IMR-90 (cell line): ENCODE results near the gene SRI. TPM values are rescaled to one million over a fixed set of nuclear protein-coding genes. Genes with fewer than 3 reads are reported as not detected.

ENCODE experiments used
- ATAC-seq: fragments of 200-7000 bp; cut with Tn5 transposase; 2 replicates; pipeline ENCODE4 v1.9.1; 2020; ENCODE audit warnings: low read depth, mild to moderate bottlenecking, moderate library complexity
- BruUV-seq: library from RNA; stranded (reverse); fragments of 400-500 nt; replicated peaks from 2 replicates; lab custom pipeline; 2021; lab: Mats Ljungman, UMichigan
- CTCF ChIA-PET: fragments of 300-600 bp; formaldehyde crosslinking; extraction: SDS; loops from one replicate; lab custom pipeline; 2021; ENCODE audit warnings: antibody characterized with exemption; lab: Yijun Ruan, JAX
- POLR2A ChIA-PET: fragments of 300-600 bp; sonication (Branson Sonifier 250); formaldehyde crosslinking; loops from one replicate; lab custom pipeline; 2022; ENCODE audit warnings: antibody characterized with exemption; ENCODE audit not compliant: unreplicated experiment; lab: Charles Lee
- DNase-seq: peaks from one replicate; pipeline ENCODE4 v3.0.0; 2013
- H2AFZ ChIP-seq: replicated peaks from 2 replicates; pipeline ENCODE3; 2013; ENCODE audit warnings: low read length, mild to moderate bottlenecking; ENCODE audit not compliant: poor library complexity
- H2AK5ac ChIP-seq: 2 replicates; pipeline ENCODE4 v1.6.1; 2013; ENCODE audit warnings: low read depth, low read length, inconsistent platforms
- H2AK9ac ChIP-seq: replicated peaks from 2 replicates; pipeline ENCODE3; 2013; ENCODE audit warnings: mild to moderate bottlenecking, low read depth, low read length, moderate library complexity; ENCODE audit not compliant: poor library complexity
- H2BK120ac ChIP-seq: 2 replicates; pipeline ENCODE4 v1.6.1; 2013; ENCODE audit warnings: low read depth, low read length, inconsistent platforms
- H2BK15ac ChIP-seq: 3 replicates; pipeline ENCODE4 v1.6.1; 2013; ENCODE audit warnings: low read depth, low read length, inconsistent platforms
- H2BK20ac ChIP-seq: 2 replicates; pipeline ENCODE4 v1.6.1; 2013; ENCODE audit warnings: low read depth, mild to moderate bottlenecking, inconsistent platforms, low read length, moderate library complexity
- H2BK5ac ChIP-seq: 2 replicates; pipeline ENCODE4 v1.6.1; 2013; ENCODE audit warnings: mild to moderate bottlenecking, low read depth, low read length, inconsistent platforms; ENCODE audit not compliant: poor library complexity, severe bottlenecking
- H3K14ac ChIP-seq: replicated peaks from 2 replicates; pipeline ENCODE4 v1.6.1; 2013; ENCODE audit warnings: low read depth, low read length, inconsistent platforms
- H3K18ac ChIP-seq: 2 replicates; pipeline ENCODE4 v1.6.1; 2013; ENCODE audit warnings: low read depth, low read length, control low read depth
- H3K23ac ChIP-seq: 2 replicates; pipeline ENCODE4 v1.6.1; 2013; ENCODE audit warnings: low read depth, low read length, inconsistent platforms
- H3K27ac ChIP-seq: 2 replicates; pipeline ENCODE4 v1.5.1; 2013; ENCODE audit warnings: mild to moderate bottlenecking, control low read depth, low read length; ENCODE audit not compliant: insufficient read depth
- H3K27me3 ChIP-seq: 2 replicates; pipeline ENCODE4 v1.6.1; 2013; ENCODE audit warnings: low read length; ENCODE audit not compliant: control insufficient read depth, insufficient read depth
- H3K36me3 ChIP-seq: 2 replicates; pipeline ENCODE4 v1.6.1; 2013; ENCODE audit warnings: low read length, mixed read lengths; ENCODE audit not compliant: control insufficient read depth, insufficient read depth
- H3K4ac ChIP-seq: 2 replicates; pipeline ENCODE4 v1.6.1; 2013; ENCODE audit warnings: low read depth, low read length, inconsistent platforms
- H3K4me1 ChIP-seq: 2 replicates; pipeline ENCODE4 v1.6.1; 2013; ENCODE audit warnings: low read length, mixed read lengths; ENCODE audit not compliant: control insufficient read depth, insufficient read depth
- H3K4me2 ChIP-seq: 2 replicates; pipeline ENCODE4 v1.6.1; 2013; ENCODE audit warnings: low read depth, mild to moderate bottlenecking, control low read depth, low read length, moderate library complexity
- H3K4me3 ChIP-seq: 2 replicates; pipeline ENCODE4 v1.5.1; 2013; ENCODE audit warnings: low read depth, mild to moderate bottlenecking, control low read depth, low read length, moderate library complexity; ENCODE audit not compliant: insufficient read depth
- H3K56ac ChIP-seq: 2 replicates; pipeline ENCODE4 v1.6.1; 2013; ENCODE audit warnings: low read length, inconsistent platforms; ENCODE audit not compliant: insufficient read depth; ENCODE audit errors: extremely low read depth
- H3K79me1 ChIP-seq, 2 experiments: 2 replicates each; pipeline ENCODE4 v1.6.1; 2013; ENCODE audit warnings: low read length in 2 of 2, inconsistent platforms in 1 of 2, low read depth in 1 of 2
- H3K9ac ChIP-seq: 2 replicates; pipeline ENCODE4 v1.6.1; 2013; ENCODE audit warnings: low read depth, low read length, control low read depth
- H3K9me1 ChIP-seq: 2 replicates; pipeline ENCODE4 v1.6.1; 2013; ENCODE audit warnings: low read length, inconsistent platforms; ENCODE audit not compliant: insufficient read depth
- H3K9me3 ChIP-seq: 2 replicates; pipeline ENCODE4 v1.6.1; 2013; ENCODE audit warnings: low read length; ENCODE audit not compliant: control insufficient read depth, insufficient read depth
- H4K20me1 ChIP-seq: 2 replicates; pipeline ENCODE4 v1.6.1; 2013; ENCODE audit warnings: low read length, inconsistent platforms; ENCODE audit not compliant: insufficient read depth
- H4K5ac ChIP-seq: 2 replicates; pipeline ENCODE4 v1.6.1; 2013; ENCODE audit warnings: mild to moderate bottlenecking, low read depth, low read length, control low read depth
- H4K8ac ChIP-seq, 2 experiments: 2 replicates each; pipeline ENCODE4 v1.6.1; 2013; ENCODE audit warnings: low read depth in 2 of 2, low read length in 2 of 2, control low read depth in 1 of 2, inconsistent platforms in 1 of 2
- H4K91ac ChIP-seq: 2 replicates; pipeline ENCODE4 v1.6.1; 2013; ENCODE audit warnings: low read depth, low read length, inconsistent platforms; ENCODE audit not compliant: insufficient read depth
- BHLHE40 ChIP-seq: fragments of 150-350 bp; IDR thresholded peaks from 2 replicates; pipeline ENCODE4 v1.6.1; 2016; ENCODE audit warnings: mild to moderate bottlenecking, low read depth, low read length
- ELK1 ChIP-seq: fragments of 150-350 bp; IDR thresholded peaks from 2 replicates; pipeline ENCODE4 v1.6.1; 2016; ENCODE audit warnings: low read depth, mild to moderate bottlenecking, low read length, moderate library complexity, borderline replicate concordance
- MAFK ChIP-seq: IDR thresholded peaks from 2 replicates; pipeline ENCODE4 v1.6.1; 2012; ENCODE audit warnings: low read depth, low read length, improper control_type of control experiment
- RAD21 ChIP-seq: IDR thresholded peaks from 2 replicates; pipeline ENCODE4 v1.6.1; 2012; ENCODE audit warnings: low read length, improper control_type of control experiment
- dilution Hi-C: fragments of 300-500 bp; cut with HindIII; formaldehyde crosslinking; loops from one replicate; pipeline ENCODE4 v1.14.3; 2018; ENCODE audit warnings: low sequenced_read_pairs; ENCODE audit not compliant: unreplicated experiment
- in situ Hi-C: fragments of 300-500 bp; cut with MboI; formaldehyde crosslinking; loops from 3 replicates; pipeline ENCODE4 v1.14.3; 2019; ENCODE audit warnings: low sequenced_read_pairs, inconsistent platforms, mixed read lengths
- intact Hi-C: fragments of 100-400 bp; cut with micrococcal nuclease; formaldehyde crosslinking; loops from 2 replicates; pipeline ENCODE4 v1.10.0; 2022
- polyA plus RNA-seq, 3 experiments: library from polyadenylated mRNA; depleted of rRNA; stranded (reverse); fragments of >200 nt; gene quantifications; 2 replicates each; pipeline ENCODE4 v1.2.3, GENCODE V29; 2012; ENCODE audit warnings: low replicate concordance in 1 of 3
- total RNA-seq: library from RNA; depleted of rRNA; stranded (reverse); fragments of >200 nt; gene quantifications from 2 replicates; pipeline ENCODE4 v1.2.3, GENCODE V29; 2012

The SRI gene
- total and polyA plus RNA-seq, 2 of the 4 experiments (the other 2 are of a cell fraction): 83.3 to 115 TPM

- intact Hi-C loops: no loop called here
- DNase-seq: no peak
- Histone ChIP-seq H4K20me1 (no peaks in the 10 kb centered on the region), H2AK5ac (no peak overlapping the region), H3K56ac (no peak overlapping the region), H3K4me2 (no peak overlapping the region), H3K9ac (no peak overlapping the region), H2BK5ac (no peak overlapping the region), H3K4me3 (no peak overlapping the region), H3K14ac (no peak overlapping the region), H4K5ac (no peak overlapping the region), H3K36me3 (no peaks in the 10 kb centered on the region), H2BK15ac (no peak overlapping the region), H3K9me3 (peaks cover 5% of the 10 kb centered on the region), H4K91ac (no peak overlapping the region), H2BK120ac (no peak overlapping the region), H3K27me3 (no peaks in the 10 kb centered on the region), H4K8ac (no peak overlapping the region), H3K4ac (no peak overlapping the region), H2AFZ (no peak overlapping the region), H3K18ac (no peak overlapping the region), H2AK9ac (no peak overlapping the region), H3K4me1 (no peaks in the 10 kb centered on the region), H3K9me1 (no peaks in the 10 kb centered on the region), H3K23ac (no peak overlapping the region), H2BK20ac (no peak overlapping the region), H3K79me1 (no peaks in the 10 kb centered on the region), H3K27ac (no peak overlapping the region)
- in situ Hi-C loops: loop anchor here (25.0 kb wide), 1 partner anchor 1830 kb away; no protein-coding TSS in a partner anchor
- BruUV-seq: no TSS peak
- POLR2A ChIA-PET: no interaction called here
- no peak for ATAC-seq
- CTCF ChIA-PET: no interaction called here
- dilution Hi-C loops: no loop called here
- TF ChIP-seq RAD21 (no peak), MAFK (no peak), ELK1 (no peak), BHLHE40 (no peak)
Observed at GRCh38 chr7:88256906-88257305, 37.1 kb upstream of the SRI start.
